Neuronal stem cell (in vitro differentiated cells): Measurements from ENCODE around the gene PRSS33.

Experiments used
- DNase-seq: peaks from one replicate; pipeline ENCODE4 v3.0.0-alpha.2; 2013; ENCODE audit warnings: low spot score
- H2AFZ ChIP-seq: one replicate; pipeline ENCODE4 v1.6.1; 2013; ENCODE audit warnings: mild to moderate bottlenecking, low read length, inconsistent platforms
- H2AK5ac ChIP-seq: 2 replicates; pipeline ENCODE4 v1.6.1; 2013; ENCODE audit warnings: low read depth, mild to moderate bottlenecking, inconsistent platforms, low read length, moderate library complexity, mixed read lengths
- H2BK120ac ChIP-seq: 2 replicates; pipeline ENCODE4 v1.6.1; 2013; ENCODE audit warnings: low read depth, mild to moderate bottlenecking, inconsistent platforms, low read length, moderate library complexity, mixed read lengths
- H2BK12ac ChIP-seq: one replicate; pipeline ENCODE4 v1.6.1; 2013; ENCODE audit warnings: low read length, inconsistent platforms
- H2BK15ac ChIP-seq: 2 replicates; pipeline ENCODE4 v1.6.1; 2013; ENCODE audit warnings: mild to moderate bottlenecking, low read length, inconsistent platforms, mixed read lengths
- H2BK5ac ChIP-seq: one replicate; pipeline ENCODE4 v1.6.1; 2013; ENCODE audit warnings: inconsistent platforms, mild to moderate bottlenecking, low read length, moderate library complexity
- H3K14ac ChIP-seq: one replicate; pipeline ENCODE4 v1.6.1; 2013; ENCODE audit warnings: low read length, inconsistent platforms
- H3K18ac ChIP-seq: 2 replicates; pipeline ENCODE4 v1.6.1; 2013; ENCODE audit warnings: low read length, inconsistent platforms
- H3K23ac ChIP-seq: 2 replicates; pipeline ENCODE4 v1.6.1; 2013; ENCODE audit warnings: low read depth, mild to moderate bottlenecking, mixed read lengths, low read length, inconsistent platforms; ENCODE audit not compliant: poor library complexity
- H3K27ac ChIP-seq: replicated peaks from 3 replicates; pipeline ENCODE4 v1.5.1; 2013; ENCODE audit warnings: low read length, inconsistent platforms
- H3K27me3 ChIP-seq, 3 experiments: 2 replicates each; pipeline ENCODE4 v1.6.1; 2013; ENCODE audit warnings: low read length in 3 of 3, mild to moderate bottlenecking in 2 of 3, inconsistent platforms in 1 of 3, low read depth in 1 of 3, mixed read lengths in 1 of 3, moderate library complexity in 1 of 3; ENCODE audit not compliant: control insufficient read depth in 3 of 3, insufficient read depth in 3 of 3
- H3K36me3 ChIP-seq, 2 donors: replicated peaks in 1 of 2; 2 replicates each; pipeline ENCODE4 v1.6.1; 2013; ENCODE audit warnings: low read length in 2 of 2; ENCODE audit not compliant: control insufficient read depth in 2 of 2, insufficient read depth in 2 of 2
- H3K4ac ChIP-seq: 2 replicates; pipeline ENCODE4 v1.6.1; 2013; ENCODE audit warnings: inconsistent platforms, mild to moderate bottlenecking, low read length, moderate library complexity
- H3K4me1 ChIP-seq, 2 donors: 1 replicate in 1 of 2; 2 replicates in 1 of 2; pipeline ENCODE4 v1.6.1; 2013; ENCODE audit warnings: low read length in 2 of 2, low read depth in 1 of 2; ENCODE audit not compliant: control insufficient read depth in 2 of 2, insufficient read depth in 1 of 2
- H3K4me2 ChIP-seq: one replicate; pipeline ENCODE4 v1.6.1; 2013; ENCODE audit warnings: mild to moderate bottlenecking, low read length, inconsistent platforms; ENCODE audit not compliant: insufficient read depth, poor library complexity, severe bottlenecking
- H3K4me3 ChIP-seq, 2 donors: 2 replicates each; pipeline ENCODE4 v1.5.1; 2013; ENCODE audit warnings: low read length in 2 of 2, mild to moderate bottlenecking in 2 of 2, inconsistent platforms in 1 of 2, moderate library complexity in 1 of 2
- H3K79me1 ChIP-seq: one replicate; pipeline ENCODE4 v1.6.1; 2013; ENCODE audit warnings: low read depth, mild to moderate bottlenecking, inconsistent platforms, low read length, moderate library complexity
- H3K9ac ChIP-seq: one replicate; pipeline ENCODE4 v1.6.1; 2013; ENCODE audit warnings: mild to moderate bottlenecking, low read depth, low read length, inconsistent platforms; ENCODE audit not compliant: poor library complexity
- H3K9me3 ChIP-seq, 2 donors: replicated peaks in 1 of 2; 2 replicates each; pipeline versions ENCODE3 to v1.6.1; 2013; ENCODE audit warnings: low read length in 2 of 2, mild to moderate bottlenecking in 2 of 2, inconsistent platforms in 1 of 2, low read depth in 1 of 2, mixed read lengths in 1 of 2, moderate library complexity in 1 of 2; ENCODE audit not compliant: control insufficient read depth in 2 of 2, insufficient read depth in 1 of 2
- H4K8ac ChIP-seq: one replicate; pipeline ENCODE4 v1.6.1; 2013; ENCODE audit warnings: low read depth, mild to moderate bottlenecking, inconsistent platforms, low read length, moderate library complexity
- H4K91ac ChIP-seq: one replicate; pipeline ENCODE4 v1.6.1; 2013; ENCODE audit warnings: low read length, low read depth, mild to moderate bottlenecking, inconsistent platforms; ENCODE audit not compliant: poor library complexity
- WGBS, 2 donors: extraction: QIAGEN DNeasy Blood & Tissue Kit; methylation state at CpG; one replicate each; pipeline ENCODE4 v1.1.7; 2013; ENCODE audit warnings: missing lambda C conversion rate in 2 of 2, mixed read lengths in 1 of 2; ENCODE audit not compliant: insufficient read length in 2 of 2, insufficient replicate concordance in 1 of 2; ENCODE audit errors: extremely low coverage in 2 of 2; 5-methylcytosine and 5-hydroxymethylcytosine counted together

The PRSS33 gene

DNA sequence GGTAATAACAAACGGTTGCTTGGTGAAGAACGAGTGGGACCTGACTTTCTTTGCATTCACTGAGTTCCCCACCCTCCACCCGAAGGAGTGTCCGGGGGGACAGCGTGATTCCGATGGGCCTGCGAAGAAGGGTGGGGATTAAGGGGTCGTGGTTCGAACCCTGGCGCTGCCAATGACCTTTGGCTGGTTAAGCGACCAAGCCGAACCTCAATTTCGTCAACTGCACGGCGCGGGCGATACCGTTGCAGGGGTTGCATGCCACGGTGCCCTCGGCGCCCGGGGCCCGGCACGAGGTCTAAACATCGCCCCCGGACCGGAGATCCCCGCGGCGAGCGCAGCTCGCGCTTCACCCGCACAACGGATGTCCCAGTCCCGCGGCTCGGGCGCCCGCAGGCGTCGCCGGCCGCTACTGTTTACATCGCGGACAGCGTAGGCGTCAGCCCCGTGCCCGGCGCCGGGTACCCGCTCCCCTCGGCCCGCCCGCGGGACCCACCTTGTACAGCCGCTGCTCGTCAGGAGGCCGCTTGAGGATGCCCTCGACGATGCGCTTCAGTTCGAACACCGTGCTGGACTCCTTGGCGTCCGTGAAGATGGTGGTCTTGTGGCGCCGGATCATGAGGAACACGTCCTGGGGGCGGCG, 10.7 kb downstream of the PRSS33 start:
- Histone ChIP-seq H3K79me1 (peaks cover 16% of the 10 kb centered on the region), H3K36me3 (peaks cover 27 to 49% of the 10 kb centered on the region in 2 donors), H4K8ac (no peak overlapping the region), H3K4me2 (peak overlapping the region; percentile 98), H3K4ac (no peak overlapping the region), H3K9me3 (no peaks in the 10 kb centered on the region), H3K27ac (no peak overlapping the region), H2BK12ac (no peak overlapping the region), H2AFZ (peak overlapping the region; percentile 91), H3K9ac (peak overlapping the region; percentile 90), H3K4me3 (peak overlapping the region; percentile 79 to 97), H3K14ac (peak overlapping the region; percentile 92), H2BK5ac (peak overlapping the region; percentile 78), H3K23ac (peak overlapping the region; percentile 99), H2AK5ac (no peak overlapping the region), H2BK15ac (no peak overlapping the region), H2BK120ac (peak overlapping the region; percentile 83), H3K18ac (peak overlapping the region; percentile 96), H3K4me1 (peaks cover 8 to 11% of the 10 kb centered on the region in 2 donors), H3K27me3 (no peaks in the 10 kb centered on the region), H4K91ac (no peak overlapping the region)
- no CpG with 5 or more reads among the region's 72 CpGs for WGBS, 2 donors
- DNase-seq, result peak; percentile 36

- Histone ChIP-seq H3K4me1 (peaks cover 8 to 11% of the 10 kb centered on the region in 2 donors), H2AK5ac (no peak overlapping the region), H3K4me2 (peak overlapping the region; percentile 98), H3K14ac (no peak overlapping the region), H4K91ac (no peak overlapping the region), H3K18ac (no peak overlapping the region), H2AFZ (no peak overlapping the region), H3K23ac (no peak overlapping the region), H3K9me3 (peaks cover 0 to 2% of the 10 kb centered on the region in 2 donors), H3K27ac (no peak overlapping the region), H3K4me3 (peak overlapping the region; percentile 79 to 97), H2BK15ac (no peak overlapping the region), H3K4ac (no peak overlapping the region), H3K79me1 (peaks cover 16% of the 10 kb centered on the region), H2BK12ac (no peak overlapping the region), H3K36me3 (peaks cover 32 to 56% of the 10 kb centered on the region in 2 donors), H3K9ac (peak overlapping the region; percentile 90), H4K8ac (no peak overlapping the region), H2BK5ac (no peak overlapping the region), H3K27me3 (no peaks in the 10 kb centered on the region), H2BK120ac (no peak overlapping the region)
- WGBS, 2 donors, result no CpG with 5 or more reads among the region's 11 CpGs
- no peak for DNase-seq
These were observed 11.4 kb downstream of the PRSS33 start for GRCh38 chr16:2775765-2776499.

- Histone ChIP-seq H3K27ac (no peak overlapping the region), H3K4me1 (peaks cover 8 to 11% of the 10 kb centered on the region in 2 donors), H3K4me3 (peak overlapping the region in 1 of 2 donors; percentile 79), H2BK5ac (no peak overlapping the region), H3K4me2 (no peak overlapping the region), H2AFZ (no peak overlapping the region), H2BK120ac (no peak overlapping the region), H2BK12ac (no peak overlapping the region), H3K79me1 (peaks cover 16% of the 10 kb centered on the region), H2AK5ac (no peak overlapping the region), H3K14ac (no peak overlapping the region), H3K9ac (no peak overlapping the region), H2BK15ac (no peak overlapping the region), H3K36me3 (peaks cover 38 to 63% of the 10 kb centered on the region in 2 donors), H4K8ac (no peak overlapping the region), H3K27me3 (no peaks in the 10 kb centered on the region), H4K91ac (no peak overlapping the region), H3K18ac (no peak overlapping the region), H3K9me3 (peaks cover 0 to 2% of the 10 kb centered on the region in 2 donors), H3K4ac (no peak overlapping the region), H3K23ac (peak overlapping the region; percentile 48)
- no peak for DNase-seq
- WGBS, 2 donors, result no CpG with 5 or more reads among the region's 7 CpGs
These were observed 12.1 kb downstream of the PRSS33 start for GRCh38 chr16:2775131-2775716.
